Upper lobe of left lung (tissue), 6 donors: Measurements from ENCODE around the gene SLC6A17. TPM values are rescaled to one million over a fixed set of nuclear protein-coding genes. Genes with fewer than 3 reads are reported as not detected.

Source experiments
- ATAC-seq, 2 donors: fragments of 200-7000 bp; cut with Tn5 transposase; one replicate each; pipeline ENCODE4 v1.9.1; 2022; ENCODE audit warnings: mild to moderate bottlenecking in 2 of 2, moderate library complexity in 2 of 2; ENCODE audit not compliant: low FRiP score in 2 of 2
- DNase-seq, 2 donors: peaks; one replicate each; pipeline ENCODE4 v3.0.0-alpha.2; 2019 to 2020
- H3K27ac ChIP-seq, 4 donors: fragments of 200-600 bp; sonication (generic); one replicate each; pipeline ENCODE4 v1.5.1; 2016 to 2019
- H3K27me3 ChIP-seq, 4 donors: fragments of 200-600 bp; sonication (generic); one replicate each; pipeline ENCODE4 v1.5.1; 2017 to 2019
- H3K36me3 ChIP-seq, 4 donors: fragments of 200-600 bp; sonication (generic); one replicate each; pipeline ENCODE4 v1.5.1; 2016 to 2019
- H3K4me1 ChIP-seq, 4 donors: fragments of 200-600 bp; sonication (generic); one replicate each; pipeline ENCODE4 v1.5.1; 2018 to 2019
- H3K4me3 ChIP-seq, 4 donors: fragments of 200-600 bp; sonication (generic); one replicate each; pipeline ENCODE4 v1.5.1; 2017 to 2019; ENCODE audit warnings: mild to moderate bottlenecking in 2 of 4, moderate library complexity in 1 of 4
- H3K9me3 ChIP-seq, 4 donors: fragments of 200-600 bp; sonication (generic); one replicate each; pipeline ENCODE4 v1.5.1; 2018 to 2019
- EP300 ChIP-seq, 4 donors: sonication (generic); formaldehyde crosslinking; IDR thresholded peaks; one replicate each; pipeline ENCODE4 v1.5.1; 2017; ENCODE audit warnings: antibody characterized with exemption in 4 of 4, control low read depth in 2 of 4
- POLR2A ChIP-seq, 4 donors: fragments of 450-650 bp; IDR thresholded peaks; one replicate each; pipeline ENCODE4 v1.5.1; 2016 to 2017; ENCODE audit warnings: antibody characterized with exemption in 4 of 4, mild to moderate bottlenecking in 2 of 4
- POLR2AphosphoS5 ChIP-seq, 2 donors: sonication (generic); formaldehyde crosslinking; IDR thresholded peaks; one replicate each; pipeline ENCODE4 v1.5.1; 2017; ENCODE audit warnings: antibody characterized with exemption in 2 of 2
- WGBS, 2 donors: methylation state at CpG; one replicate each; pipeline ENCODE4 v1.1.5; 2017 to 2018; 5-methylcytosine and 5-hydroxymethylcytosine counted together
- total RNA-seq, 6 donors: library from RNA; depleted of rRNA in 4 of 6; stranded (reverse); fragments of >200 nt in 4 of 6; gene quantifications; one replicate each; pipeline versions ENCODE4 v1.1.0 to v1.2.1, GENCODE V29; 2016 to 2021
- TF ChIP-seq, protein P1 (sequence below), 6 experiments: fragments of 450-650 bp in 4 of 6; fragments of 200-600 bp in 2 of 6; sonication (generic) in 2 of 6; IDR thresholded peaks; one replicate each; pipeline ENCODE4 v1.5.1; 2016 to 2019; ENCODE audit warnings: antibody characterized with exemption in 6 of 6
- donor health status: DM: no; HTN: no; CAD: no; lungs with moderate emphysema.
- donor health status: DM: no; HTN: yes; CAD: no; lungs with severe emphysema.

Gene SLC6A17
- total RNA-seq, 6 donors from 2014 or later: 0.07 TPM; not detected in 5

DNA sequence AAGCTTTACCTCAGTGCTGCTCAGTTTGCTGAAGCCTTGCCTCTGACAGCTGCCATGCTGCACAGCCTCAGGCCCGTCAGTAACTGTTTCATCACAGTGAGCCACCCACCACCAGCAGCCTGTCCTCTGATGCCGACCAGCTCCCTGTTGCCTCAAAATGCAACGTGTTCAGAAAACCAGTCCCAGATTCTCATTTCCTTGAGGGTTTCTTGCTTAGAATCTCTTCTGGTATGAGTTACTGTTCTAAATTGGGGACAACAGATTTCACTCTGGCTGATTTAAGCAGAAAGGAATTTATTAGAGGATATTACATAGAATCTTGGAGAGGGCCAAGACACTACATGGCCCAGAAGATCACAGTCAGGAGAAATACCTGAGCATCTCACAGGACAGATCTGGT is 27.1 kb upstream of the SLC6A17 start:
- no peaks in the 10 kb centered on the region for H3K36me3 ChIP-seq
- no peak for DNase-seq
- H3K9me3 ChIP-seq: peaks cover 0 to 12% (median 3%) of the 10 kb centered on the region in 4 donors
- H3K27ac ChIP-seq: no peak overlapping the region
- no peaks in the 10 kb centered on the region for H3K27me3 ChIP-seq
- no peak for ATAC-seq
- no peaks in the 10 kb centered on the region for H3K4me1 ChIP-seq
- WGBS, 2 donors: 68 to 71% methylated on average over 3 of the region's 3 CpGs
- no peak overlapping the region for H3K4me3 ChIP-seq
- TF ChIP-seq EP300 (IDR thresholded peaks at IDR 0.05) (no peak), POLR2A (IDR thresholded peaks at IDR 0.05) (no peak), POLR2AphosphoS5 (IDR thresholded peaks at IDR 0.05) (no peak)
- TF ChIP-seq, protein P1, sequence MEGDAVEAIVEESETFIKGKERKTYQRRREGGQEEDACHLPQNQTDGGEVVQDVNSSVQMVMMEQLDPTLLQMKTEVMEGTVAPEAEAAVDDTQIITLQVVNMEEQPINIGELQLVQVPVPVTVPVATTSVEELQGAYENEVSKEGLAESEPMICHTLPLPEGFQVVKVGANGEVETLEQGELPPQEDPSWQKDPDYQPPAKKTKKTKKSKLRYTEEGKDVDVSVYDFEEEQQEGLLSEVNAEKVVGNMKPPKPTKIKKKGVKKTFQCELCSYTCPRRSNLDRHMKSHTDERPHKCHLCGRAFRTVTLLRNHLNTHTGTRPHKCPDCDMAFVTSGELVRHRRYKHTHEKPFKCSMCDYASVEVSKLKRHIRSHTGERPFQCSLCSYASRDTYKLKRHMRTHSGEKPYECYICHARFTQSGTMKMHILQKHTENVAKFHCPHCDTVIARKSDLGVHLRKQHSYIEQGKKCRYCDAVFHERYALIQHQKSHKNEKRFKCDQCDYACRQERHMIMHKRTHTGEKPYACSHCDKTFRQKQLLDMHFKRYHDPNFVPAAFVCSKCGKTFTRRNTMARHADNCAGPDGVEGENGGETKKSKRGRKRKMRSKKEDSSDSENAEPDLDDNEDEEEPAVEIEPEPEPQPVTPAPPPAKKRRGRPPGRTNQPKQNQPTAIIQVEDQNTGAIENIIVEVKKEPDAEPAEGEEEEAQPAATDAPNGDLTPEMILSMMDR (IDR thresholded peaks at IDR 0.05): no peak

DNA sequence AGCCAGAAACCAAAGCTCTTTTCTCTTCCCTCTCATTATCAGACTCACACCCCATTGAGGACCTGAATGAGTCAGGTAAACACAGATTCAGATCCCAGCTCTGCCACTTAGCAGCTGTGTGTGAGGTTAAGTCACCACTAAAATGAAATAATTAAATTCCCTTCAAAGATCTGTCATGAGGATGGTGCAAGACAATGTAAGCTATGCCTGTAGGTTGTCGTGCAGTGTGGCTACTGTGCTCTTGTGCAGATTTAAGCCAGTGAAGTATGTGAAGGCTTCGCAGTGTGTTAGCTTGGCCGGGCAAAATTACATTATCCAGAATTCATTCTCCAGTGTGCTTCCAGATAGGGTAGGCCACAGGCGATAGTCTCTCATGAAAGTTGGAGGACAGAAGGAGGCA is 24.5 kb upstream of the SLC6A17 start:
- WGBS, 2 donors: 90 to 97% methylated on average over 4 of the region's 4 CpGs
- TF ChIP-seq, protein P1 (IDR thresholded peaks at IDR 0.05): no peak
- TF ChIP-seq POLR2A (IDR thresholded peaks at IDR 0.05) (no peak), EP300 (IDR thresholded peaks at IDR 0.05) (no peak), POLR2AphosphoS5 (IDR thresholded peaks at IDR 0.05) (no peak)
- H3K27me3 ChIP-seq: peaks cover 0 to 11% (median 4%) of the 10 kb centered on the region in 4 donors

DNA sequence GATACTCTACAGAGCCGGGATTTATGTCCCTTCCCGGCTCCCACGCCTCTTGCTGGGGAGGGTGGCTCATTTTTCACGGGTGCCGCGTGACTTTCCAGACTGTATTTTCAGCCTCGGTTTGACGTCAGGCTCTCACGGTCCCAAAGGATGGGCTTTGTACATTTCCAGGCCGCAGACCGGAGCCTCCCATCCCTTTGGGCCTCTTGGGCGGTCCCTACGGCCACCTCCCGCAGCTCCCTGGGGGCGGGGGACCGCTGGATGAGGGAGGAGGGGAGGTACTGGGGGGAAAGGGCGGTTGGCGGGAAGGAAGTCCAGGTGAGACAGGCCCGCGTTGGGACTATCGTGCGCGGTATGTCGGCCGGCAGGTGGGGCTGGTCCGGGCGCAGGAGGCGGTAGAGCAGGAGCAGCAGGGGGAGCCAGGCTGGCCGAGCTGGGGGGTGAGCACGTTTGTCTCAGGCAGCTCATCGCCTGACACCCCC is 20.1 kb upstream of the SLC6A17 start:
- H3K4me3 ChIP-seq: no peak overlapping the region
- TF ChIP-seq, protein P1 (IDR thresholded peaks at IDR 0.05): no peak
- no peak for TF ChIP-seq POLR2AphosphoS5 (IDR thresholded peaks at IDR 0.05)
- no peak for TF ChIP-seq EP300 (IDR thresholded peaks at IDR 0.05)
- TF ChIP-seq POLR2A (IDR thresholded peaks at IDR 0.05): no peak
- peaks cover 0 to 7% (median 1%) of the 10 kb centered on the region in 4 donors for H3K4me1 ChIP-seq
- no peak overlapping the region for H3K27ac ChIP-seq
- peaks cover 0 to 12% (median 0%) of the 10 kb centered on the region in 4 donors for H3K9me3 ChIP-seq
- WGBS, 2 donors: 6 to 7% methylated on average over 19 to 31 of the region's 31 CpGs
- H3K27me3 ChIP-seq: peaks cover 0 to 14% (median 6%) of the 10 kb centered on the region in 4 donors
- peak in 1 of 2 donors; percentile 75 for DNase-seq
- no peaks in the 10 kb centered on the region for H3K36me3 ChIP-seq
- ATAC-seq: peak in 1 of 2 donors; percentile 54

More for the DNA sequence above, 24.5 kb upstream of the SLC6A17 start:
- Histone ChIP-seq H3K9me3 (peaks cover 0 to 12% (median 3%) of the 10 kb centered on the region in 4 donors), H3K36me3 (no peaks in the 10 kb centered on the region), H3K4me1 (peaks cover 0 to 7% (median 1%) of the 10 kb centered on the region in 4 donors), H3K4me3 (no peak overlapping the region), H3K27ac (no peak overlapping the region)
- no peak for DNase-seq
- ATAC-seq: no peak

DNA sequence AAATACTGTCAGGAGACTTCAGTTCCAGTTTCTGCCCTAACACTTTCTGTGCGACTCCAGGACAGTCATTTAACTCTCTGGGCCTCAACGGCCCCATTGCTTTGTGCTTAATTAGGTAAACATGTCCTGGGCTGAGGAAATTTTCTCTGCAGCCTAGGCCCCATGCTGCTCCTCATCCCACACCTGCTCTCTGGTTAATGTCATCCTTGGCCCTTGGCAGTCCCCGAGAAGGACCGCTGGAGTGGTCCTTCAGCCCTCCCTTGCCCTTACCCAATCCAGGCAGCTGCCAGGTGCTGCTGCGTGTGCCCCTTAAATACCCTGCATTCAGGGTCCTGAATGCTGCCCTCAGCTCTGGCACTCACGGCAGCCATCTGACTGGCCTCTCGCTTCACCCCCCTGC is 19.3 kb upstream of the SLC6A17 start:
- 50 to 64% methylated on average over 7 of the region's 7 CpGs for WGBS, 2 donors
- peaks cover 0 to 14% (median 6%) of the 10 kb centered on the region in 4 donors for H3K27me3 ChIP-seq
- ATAC-seq: no peak

More for the DNA sequence above, 19.3 kb upstream of the SLC6A17 start:
- Histone ChIP-seq H3K36me3 (no peaks in the 10 kb centered on the region), H3K4me3 (no peak overlapping the region), H3K9me3 (peaks cover 0 to 8% (median 0%) of the 10 kb centered on the region in 4 donors), H3K27ac (no peak overlapping the region), H3K4me1 (peaks cover 0 to 7% (median 1%) of the 10 kb centered on the region in 4 donors)
- no peak for TF ChIP-seq POLR2AphosphoS5 (IDR thresholded peaks at IDR 0.05)
- TF ChIP-seq POLR2A (IDR thresholded peaks at IDR 0.05): no peak
- no peak for TF ChIP-seq EP300 (IDR thresholded peaks at IDR 0.05)
- TF ChIP-seq, protein P1 (IDR thresholded peaks at IDR 0.05): no peak
- DNase-seq: no peak
